Measurements from ENCODE around the gene MACROD2.
"Not testable (repeated sequence)": the region's sequence is repeated elsewhere in the genome, so short reads cannot be mapped to it uniquely, and the experiment has no call there.

MACROD2 gene

DNA sequence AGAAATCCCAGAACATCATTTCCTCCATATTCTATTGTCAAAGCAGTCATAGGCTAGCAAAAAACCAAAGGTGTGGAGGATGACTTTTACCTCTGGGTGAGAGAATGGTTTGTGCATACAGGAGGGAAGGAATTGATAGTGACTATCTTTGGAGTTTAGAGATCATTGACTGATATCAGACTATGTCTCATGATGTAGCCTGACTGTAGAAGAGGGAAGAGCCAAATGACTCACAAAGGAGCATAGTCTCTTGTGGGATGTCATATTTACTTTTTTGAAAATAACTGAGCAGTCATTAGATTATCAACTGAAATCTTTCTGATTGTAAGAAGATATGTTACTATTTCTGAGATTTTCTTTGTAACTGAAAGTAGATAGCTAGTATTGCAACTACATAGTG, 183.6 kb downstream of the MACROD2 start:
- in situ Hi-C loops (cut with MboI; ENCODE audit: low sequenced_read_pairs) = no loop called here

DNA sequence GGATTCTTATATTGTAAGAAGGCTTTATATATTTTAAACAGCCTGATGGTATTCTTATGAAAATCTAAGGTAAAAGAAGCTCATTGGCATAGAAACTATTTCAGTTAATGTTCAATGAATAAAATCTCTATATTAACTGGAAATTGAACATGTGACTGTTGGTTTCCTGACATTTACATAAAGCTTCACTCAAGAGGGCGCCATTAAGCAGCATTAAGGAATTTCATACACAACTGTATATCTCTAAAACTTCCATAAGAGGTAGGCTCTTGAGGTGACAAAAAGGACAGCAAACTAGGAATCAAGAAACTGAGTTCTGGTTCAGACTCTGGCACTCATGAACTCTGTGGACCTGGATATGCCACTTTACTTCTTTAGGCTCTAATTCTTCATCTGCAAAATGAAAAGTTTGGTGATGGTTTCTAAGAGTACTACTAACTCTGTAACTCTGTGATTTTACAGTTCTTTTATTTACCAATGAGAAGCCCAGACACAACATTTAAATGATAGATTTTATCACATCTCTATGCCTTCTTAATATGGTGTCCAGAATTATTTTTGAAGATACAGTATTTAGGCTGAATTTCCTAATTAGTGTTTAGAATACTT, 194.6 kb downstream of the MACROD2 start:
- in situ Hi-C loops (cut with MboI; ENCODE audit: low sequenced_read_pairs) = no loop called here

DNA sequence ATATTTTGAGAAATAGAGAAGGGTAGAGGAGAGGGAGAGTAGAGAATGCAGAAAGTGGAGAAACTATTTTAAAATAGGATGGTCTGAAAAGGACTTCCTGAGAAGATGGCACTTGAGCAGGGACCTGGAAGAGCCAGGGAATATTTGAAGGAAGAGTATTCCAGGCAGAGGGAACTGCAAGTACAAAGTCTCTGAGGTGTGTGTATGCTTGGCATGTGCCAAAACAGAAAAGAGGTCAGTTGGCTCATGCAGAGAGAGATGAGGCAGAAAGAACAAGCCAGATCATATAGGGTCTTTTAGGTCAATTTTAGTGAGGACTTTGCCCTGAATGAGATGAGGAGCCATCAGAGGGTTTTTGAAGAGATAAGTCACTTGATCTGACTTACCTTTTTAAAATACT, 196.2 kb downstream of the MACROD2 start:
- in situ Hi-C loops (cut with MboI; ENCODE audit: low sequenced_read_pairs) = no loop called here

DNA sequence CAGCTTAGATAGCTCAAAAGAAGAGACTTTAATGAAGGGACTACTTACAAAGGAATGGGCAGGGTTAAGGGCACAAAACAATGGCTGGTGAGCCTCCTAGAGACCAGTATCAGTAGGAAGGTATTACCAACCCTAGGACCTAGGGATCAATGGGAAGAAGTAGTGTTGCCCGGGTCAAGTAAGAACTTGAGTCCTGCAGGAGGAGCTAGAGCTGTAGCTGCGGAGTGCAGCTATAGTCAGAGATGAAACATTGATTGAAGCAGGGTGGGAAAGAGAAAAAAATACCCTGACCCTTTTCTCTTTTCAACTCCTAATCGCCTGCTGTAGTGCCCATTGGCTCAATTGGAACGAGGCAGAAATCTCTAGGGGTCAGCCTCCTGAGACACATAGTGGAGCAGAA, 198.1 kb downstream of the MACROD2 start:
- in situ Hi-C loops (cut with MboI; ENCODE audit: low sequenced_read_pairs) = no loop called here

DNA sequence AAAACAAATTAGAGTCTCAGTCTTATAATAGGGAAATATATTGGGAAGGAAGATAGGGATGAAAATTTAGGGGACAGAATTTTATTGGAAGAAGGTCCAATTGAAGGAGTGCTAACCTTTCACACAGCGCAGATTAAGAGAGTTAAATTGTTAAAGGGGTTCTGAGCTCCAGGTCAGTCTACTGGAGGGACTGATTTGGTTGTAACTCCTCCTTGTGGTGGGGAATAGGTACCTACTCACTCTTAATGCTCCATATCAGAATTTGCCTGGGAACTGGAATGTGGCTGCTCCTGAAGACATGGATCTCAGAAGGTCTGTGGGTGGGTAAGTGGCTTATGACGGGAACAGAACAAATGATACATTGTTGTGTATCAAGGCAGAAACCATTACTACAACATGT, 198.6 kb downstream of the MACROD2 start:
- in situ Hi-C loops (cut with MboI; ENCODE audit: low sequenced_read_pairs) = no loop called here

DNA sequence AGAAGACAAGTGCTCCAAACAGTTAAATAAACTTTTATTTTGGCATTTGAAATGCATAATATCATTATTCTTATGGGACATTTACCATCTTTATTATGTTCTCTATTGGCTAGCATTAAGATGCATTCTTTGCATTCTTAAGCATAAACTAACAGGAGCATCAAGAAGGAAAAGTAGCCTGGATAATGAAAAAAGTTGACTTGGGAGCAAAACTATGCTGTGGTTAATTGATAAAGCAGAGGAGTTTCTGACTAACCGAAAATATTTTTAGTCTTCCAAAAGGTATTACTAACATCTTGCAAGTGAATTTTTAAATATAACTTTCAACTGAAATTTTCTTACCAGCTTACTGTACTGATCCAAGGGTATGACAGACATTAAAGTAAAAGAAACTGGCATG, 201.8 kb downstream of the MACROD2 start:
- in situ Hi-C loops (cut with MboI; ENCODE audit: low sequenced_read_pairs) = no loop called here

DNA sequence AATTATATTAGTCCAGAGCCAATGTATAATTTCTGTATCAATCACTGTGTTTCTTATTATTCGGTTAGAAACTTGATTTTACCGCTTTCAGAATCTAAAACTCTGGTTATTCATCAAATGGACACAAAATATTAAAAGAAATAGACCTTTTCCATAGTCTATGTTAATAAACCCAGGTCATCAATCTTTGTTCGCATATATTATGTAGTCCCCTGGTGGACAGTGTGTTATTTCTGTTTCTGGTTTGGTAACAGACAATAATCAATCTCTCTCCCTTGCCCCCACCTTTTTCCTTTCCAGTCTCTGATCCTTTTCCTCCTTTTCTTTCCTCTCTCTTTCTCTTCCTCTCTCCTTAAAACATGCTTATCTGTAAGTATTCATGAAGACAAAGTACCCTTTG, 203.1 kb downstream of the MACROD2 start:
- in situ Hi-C loops (cut with MboI; ENCODE audit: low sequenced_read_pairs) = no loop called here

DNA sequence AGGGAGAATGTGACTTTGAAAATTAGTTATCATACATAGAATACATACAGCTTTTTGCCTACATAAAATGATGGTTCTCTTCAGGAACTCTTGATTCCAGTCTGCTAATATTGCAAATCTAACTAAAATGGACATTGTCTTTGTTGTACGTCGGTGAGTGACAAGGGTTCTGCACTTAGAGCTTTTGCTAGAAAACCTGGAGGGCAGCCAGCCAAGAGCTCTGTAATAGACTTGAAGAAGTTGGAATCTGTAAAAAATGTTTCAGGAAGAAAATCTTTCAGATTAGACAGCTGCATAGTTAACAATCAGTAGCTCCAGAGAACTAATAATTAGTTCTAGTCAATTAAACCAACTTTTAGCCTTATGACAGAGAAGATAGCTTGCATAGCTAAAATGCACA, 203.8 kb downstream of the MACROD2 start:
- in situ Hi-C loops (cut with MboI; ENCODE audit: low sequenced_read_pairs) = no loop called here

DNA sequence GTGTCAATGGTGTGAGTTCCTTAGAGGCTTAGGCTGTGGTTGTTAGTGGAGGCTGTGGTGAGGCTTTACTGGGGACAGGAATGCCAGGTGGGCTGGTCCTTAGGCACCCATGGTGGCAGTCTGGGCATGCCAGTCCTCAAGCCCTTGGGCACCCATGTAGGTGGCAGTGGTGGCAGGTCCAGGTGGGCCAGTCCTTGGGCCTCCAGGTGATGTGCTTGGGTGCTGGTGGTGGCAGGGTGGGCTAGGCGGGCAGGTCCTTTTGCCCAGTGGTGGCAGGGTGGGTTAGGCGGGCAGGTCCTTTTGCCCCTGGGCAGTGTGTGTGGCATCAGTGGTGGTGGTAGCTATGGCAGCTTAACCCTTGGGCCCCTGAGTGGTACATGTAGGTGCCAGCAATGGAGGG, 208.3 kb downstream of the MACROD2 start:
- in situ Hi-C loops (cut with MboI; ENCODE audit: low sequenced_read_pairs) = no loop called here

DNA sequence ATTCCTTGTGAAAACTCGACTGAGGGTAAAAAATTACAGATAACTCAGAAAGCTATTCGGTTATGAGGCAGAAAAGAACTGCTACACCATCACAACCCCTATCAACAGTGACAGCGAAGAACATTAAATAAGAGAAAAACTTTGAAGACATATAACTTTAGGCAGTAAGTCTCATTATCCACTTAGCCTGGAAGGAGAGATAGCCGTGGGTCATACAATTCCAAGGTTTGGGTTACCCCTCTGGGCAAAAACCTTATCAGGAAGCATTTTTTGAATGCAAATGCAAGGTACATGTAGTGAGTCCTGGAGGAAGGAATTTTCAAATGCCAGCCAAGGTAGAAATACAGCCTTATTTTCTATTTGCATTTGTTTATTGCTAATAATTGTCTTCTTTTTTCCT, 212.3 kb downstream of the MACROD2 start:
- in situ Hi-C loops (cut with MboI; ENCODE audit: low sequenced_read_pairs) = no loop called here

DNA sequence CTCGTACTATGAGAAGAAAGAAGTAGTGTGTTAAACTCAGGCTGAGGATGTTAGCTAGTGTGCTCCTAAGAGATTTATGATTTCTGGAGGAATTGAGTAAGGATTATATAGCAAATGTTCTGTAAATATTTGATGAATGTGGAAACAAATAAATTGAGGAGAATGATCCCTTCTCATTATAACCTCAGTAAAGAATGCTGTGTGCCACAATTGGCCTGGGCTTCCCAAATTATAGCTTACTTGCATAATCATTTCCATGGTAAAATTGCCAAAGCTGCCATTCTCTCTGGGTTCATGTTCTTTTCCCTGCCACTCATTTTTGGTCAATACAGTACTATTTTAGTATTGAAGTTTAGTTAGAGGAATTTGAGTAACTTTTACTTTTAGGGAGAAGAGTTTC, 213.6 kb downstream of the MACROD2 start:
- in situ Hi-C loops (cut with MboI; ENCODE audit: low sequenced_read_pairs) = no loop called here

DNA sequence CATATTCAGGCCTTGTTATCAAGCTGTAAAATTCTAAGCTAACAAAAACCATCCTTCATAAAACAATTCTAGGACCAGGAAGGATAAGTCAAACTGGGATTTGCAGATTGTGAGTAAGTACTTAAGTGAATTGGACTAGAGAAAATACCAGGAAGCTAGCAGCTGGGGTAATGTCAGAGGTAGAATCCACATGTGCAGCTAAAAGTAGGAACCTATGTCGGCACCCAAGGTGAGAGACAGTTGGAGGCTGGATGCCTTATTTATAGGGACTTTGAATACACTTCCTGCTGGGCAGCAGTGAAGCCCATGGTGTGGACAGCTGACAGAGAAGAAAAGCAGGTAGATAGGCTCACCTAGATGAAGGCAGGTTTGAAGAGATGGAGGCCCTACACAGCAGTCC, 214.8 kb downstream of the MACROD2 start:
- in situ Hi-C loops (cut with MboI; ENCODE audit: low sequenced_read_pairs) = no loop called here

DNA sequence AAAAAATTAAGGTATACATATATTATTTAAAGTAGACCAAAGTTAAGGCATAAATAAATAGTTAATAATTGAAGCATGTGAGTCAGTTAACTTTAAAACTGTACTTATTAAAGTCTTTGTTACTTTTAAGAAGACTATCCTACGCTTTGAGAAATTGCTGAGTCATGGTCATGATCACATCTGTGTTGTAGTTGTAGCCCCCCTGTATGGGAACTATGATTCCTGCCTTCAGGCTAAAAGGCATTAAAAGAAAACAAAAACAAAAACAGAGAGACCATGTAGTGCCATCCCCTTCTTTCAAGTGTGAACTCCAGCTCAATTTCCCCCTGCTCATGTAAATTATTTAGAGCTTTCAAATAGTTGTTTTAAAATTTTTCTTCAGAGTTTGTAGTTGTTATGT, 218.7 kb downstream of the MACROD2 start:
- in situ Hi-C loops (cut with MboI; ENCODE audit: low sequenced_read_pairs) = no loop called here

DNA sequence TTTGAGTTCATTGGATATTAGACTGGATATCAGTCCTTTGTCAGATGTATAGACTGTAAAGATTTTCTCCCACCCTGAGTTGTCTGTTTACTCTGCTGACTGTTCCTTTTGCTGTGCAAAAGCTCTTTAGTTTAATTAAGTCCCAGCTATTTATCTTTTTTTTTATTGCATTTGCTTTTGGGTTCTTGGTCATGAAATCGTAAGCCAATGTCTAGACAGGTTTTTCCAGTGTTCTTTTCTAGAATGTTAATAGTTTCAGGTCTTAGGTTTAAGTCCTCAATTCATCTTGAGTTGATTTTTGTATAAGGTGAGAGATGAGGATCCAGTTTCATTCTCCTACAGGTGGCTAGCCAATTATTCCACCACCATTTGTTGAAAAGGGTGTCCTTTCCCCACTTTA, 220.6 kb downstream of the MACROD2 start:
- in situ Hi-C loops (cut with MboI; ENCODE audit: low sequenced_read_pairs) = not testable (repeated sequence)

DNA sequence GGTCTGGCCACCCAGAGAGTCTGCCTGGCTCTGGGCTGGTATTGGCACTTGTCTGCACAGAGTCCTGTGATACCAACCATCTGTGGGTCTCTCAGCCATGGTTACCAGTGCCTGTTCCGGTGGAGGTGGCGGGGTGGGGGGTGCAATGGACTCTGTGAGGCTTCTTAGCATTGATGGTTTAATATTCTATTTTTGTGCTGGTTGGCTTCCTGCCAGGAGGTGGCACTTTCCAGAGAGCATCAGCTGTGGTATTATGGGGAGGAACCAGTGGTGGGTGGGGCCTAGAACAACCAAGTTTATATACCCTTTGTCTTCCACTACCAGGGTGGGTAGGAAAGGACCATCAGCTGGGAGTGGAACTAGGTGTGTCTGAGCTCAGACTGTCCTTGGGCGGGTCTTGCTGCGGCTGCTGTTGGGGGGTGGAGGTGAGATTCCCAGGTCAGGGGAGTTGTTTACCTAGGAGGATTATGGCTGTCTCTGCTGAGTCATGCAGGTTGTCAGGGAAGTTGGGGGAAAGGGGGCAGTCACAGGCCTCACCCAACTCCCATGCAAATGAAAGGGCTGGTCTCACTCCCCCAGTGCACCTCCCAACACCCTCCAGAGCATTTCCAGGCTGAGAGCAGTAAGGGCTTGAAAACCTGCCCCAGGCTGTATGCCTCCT, 224.6 kb downstream of the MACROD2 start:
- in situ Hi-C loops (cut with MboI; ENCODE audit: low sequenced_read_pairs) = no loop called here

DNA sequence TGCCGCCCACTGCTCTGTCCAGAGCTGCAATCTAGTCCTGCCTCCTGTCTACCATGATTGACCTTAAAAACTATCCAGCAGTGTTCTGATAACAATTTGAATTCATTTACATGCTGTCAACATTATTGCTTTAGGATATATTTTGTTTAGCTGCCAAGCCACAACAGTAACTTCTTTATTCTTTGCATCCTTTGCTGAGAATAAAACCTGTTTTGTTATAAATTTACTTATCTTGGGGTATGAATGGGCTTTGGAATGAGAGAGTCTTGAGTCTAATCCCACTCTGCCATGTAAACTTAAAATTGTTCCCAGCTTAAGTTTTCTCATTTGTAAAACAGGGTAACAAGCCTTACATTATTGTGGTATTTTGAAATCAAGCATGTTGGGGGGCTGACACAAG, 225.7 kb downstream of the MACROD2 start:
- in situ Hi-C loops (cut with MboI; ENCODE audit: low sequenced_read_pairs) = no loop called here

DNA sequence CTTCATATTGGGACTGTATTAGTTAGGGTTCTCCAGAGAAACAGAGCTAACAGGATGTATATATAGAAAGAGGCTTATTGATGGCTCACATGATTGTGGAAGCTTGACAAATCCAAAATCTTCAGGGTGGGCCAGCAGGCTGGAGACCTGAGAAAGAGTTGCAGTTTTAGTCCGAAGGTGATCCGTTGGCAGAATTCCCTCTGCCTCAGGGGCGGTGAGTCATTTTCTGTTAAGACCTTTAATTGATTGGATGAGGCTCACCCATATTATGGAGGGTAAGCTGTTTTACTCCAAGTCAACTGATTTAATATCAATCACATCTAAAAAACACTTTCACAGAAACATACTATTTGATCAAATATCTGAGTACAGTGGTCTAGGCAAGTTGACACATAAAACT, 228.5 kb downstream of the MACROD2 start:
- in situ Hi-C loops (cut with MboI; ENCODE audit: low sequenced_read_pairs) = no loop called here

DNA sequence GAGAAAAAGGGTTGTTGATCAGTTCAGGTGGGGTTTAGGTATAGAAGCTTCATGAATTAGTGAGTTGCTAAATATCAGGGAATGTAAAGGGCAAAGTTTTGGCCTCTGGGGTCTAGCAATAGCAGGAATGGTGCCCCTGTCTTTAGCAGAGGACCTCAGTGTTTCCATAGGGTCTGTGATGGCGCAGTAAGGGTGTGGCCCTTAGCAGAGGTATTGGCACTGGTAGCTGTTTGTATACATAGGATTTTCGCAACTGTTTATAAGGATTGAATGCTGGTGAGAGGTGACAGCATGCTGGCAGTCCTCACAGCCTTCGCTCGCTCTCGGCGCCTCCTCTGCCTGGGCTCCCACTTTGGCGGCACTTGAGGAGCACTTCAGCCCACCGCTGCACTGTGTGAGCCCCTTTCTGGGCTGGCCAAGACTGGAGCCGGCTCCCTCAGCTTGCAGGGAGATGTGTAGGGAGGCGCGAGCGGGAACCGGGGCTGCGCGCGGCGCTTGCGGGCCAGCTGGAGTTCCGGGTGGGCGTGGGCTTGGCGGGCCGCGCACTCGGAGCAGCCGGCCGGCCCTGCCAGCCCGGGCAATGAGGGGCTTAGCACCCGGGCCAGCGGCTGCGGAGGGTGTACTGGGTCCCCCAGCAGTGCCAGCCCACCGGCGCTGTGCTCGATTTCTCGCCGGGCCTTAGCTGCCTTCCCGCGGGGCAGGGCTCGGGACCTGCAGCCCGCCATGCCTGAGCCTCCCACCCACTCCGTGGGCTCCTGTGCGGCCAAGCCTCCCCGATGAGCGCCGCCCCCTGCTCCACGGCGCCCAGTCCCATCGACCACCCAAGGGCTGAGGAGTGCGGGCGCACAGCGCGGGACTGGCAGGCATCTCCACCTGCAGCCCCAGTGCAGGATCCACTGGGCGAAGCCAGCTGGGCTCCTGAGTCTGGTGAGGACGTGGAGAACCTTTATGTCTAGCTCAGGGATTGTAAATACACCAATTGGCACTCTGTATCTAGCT, 231.0 kb downstream of the MACROD2 start:
- in situ Hi-C loops (cut with MboI; ENCODE audit: low sequenced_read_pairs) = not testable (repeated sequence)

DNA sequence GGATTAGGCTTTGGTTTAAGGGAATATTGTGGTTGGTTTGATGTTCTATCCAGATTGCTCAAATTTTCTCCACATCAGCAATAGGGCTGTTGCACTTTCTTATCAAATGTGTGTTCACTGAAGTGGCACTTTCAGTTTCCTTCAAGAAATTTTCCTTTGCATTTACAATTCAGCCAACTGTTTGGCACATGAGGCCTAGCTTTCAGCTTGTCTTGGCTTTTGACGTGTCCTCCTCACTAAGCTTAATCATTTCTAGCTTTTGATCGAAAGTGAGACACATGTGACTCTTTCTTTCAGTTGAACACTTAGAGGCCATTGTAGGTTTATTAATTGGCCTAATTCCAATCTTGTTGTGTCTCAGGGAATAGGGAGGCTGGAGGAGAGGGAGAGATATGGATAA, 237.3 kb downstream of the MACROD2 start:
- in situ Hi-C loops (cut with MboI; ENCODE audit: low sequenced_read_pairs) = no loop called here

DNA sequence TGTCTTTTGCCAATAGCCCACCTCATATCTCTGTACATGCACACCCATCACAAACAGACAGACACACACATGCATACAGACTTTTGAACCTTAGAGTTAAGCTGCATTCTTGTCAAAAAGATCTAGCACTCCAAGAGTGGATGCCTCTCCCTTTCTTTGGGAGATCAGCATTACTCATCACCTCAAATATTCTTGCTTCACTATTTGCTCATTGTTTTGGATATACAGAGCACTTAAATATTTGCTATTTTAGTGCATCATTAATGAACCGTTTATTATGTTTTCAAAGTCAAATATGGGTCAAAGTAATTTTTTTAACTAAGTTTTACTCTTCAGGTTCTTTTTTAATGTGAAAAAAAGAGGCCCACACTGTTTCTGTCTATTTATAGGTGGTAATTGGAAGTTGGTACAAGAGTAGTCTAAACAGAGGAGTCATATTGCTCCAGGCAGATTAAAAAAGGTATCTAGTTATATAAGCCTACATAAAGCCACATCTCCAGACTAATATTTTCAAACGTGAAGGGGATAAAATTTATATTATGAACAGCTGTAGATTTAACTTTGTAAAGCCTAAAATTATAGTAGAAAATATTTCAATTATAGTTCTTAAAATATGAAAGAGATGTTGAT, 239.5 kb downstream of the MACROD2 start:
- in situ Hi-C loops (cut with MboI; ENCODE audit: low sequenced_read_pairs) = no loop called here

DNA sequence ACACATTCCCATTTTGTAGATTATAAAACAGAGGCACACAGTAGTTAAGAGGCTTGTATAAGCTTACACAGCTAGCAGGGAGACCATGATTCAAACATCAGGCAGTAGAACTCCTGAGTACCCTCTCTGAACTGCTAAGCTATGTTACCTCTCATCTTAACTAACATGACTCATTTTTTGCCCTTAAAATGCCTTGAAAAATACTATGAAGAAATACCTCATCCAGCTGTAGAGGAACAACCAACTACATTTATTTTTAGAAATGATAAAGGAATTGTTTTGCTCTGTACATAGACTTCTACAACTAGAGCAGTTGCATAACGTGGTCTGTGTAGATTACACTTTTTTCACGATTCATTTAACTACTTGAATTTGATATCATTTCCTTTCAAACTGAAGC, 240.0 kb downstream of the MACROD2 start:
- in situ Hi-C loops (cut with MboI; ENCODE audit: low sequenced_read_pairs) = no loop called here

All from HL-60/S4 (cell line).